NCI-H1092 treated with DMSO at 0.1 percent for 48 hours (cell line): ENCODE data around the gene CNRIP1.
A peak's percentile ranks its signal among the peaks of the same experiment; 100 is the strongest.

Experiments
- DNase-seq: peaks from one replicate; lab custom pipeline; 2025; lab: John Stamatoyannopoulos, UW

CNRIP1 gene

DNA sequence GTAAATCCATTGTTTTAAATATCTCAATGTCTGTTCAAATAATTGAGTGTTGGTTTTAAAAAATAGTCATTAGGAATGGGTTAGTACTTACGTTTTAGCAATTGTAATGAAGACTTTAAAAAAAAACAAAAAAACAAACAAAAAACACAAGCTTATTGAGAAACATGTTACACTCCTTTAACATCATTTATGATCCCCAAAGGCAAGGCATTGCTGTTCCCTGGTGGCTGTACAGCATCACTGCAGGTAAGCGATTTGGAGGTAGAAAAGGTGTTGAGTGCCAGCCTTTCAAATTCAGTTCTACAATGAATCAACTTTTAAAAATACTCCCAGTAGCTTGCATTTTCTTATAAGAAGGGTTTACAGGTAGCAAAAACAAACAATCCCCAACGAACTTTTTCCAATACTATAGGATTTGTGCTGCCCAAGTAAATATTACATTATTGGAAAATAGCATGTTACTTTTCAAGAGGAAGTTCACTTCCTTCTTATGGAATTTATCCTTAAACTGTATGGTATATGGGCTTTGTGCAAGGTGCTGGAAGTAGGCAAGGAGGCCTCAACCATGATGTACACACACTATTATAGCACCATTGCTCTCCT lies 27.5 kb downstream of the CNRIP1 start:
- DNase-seq = peak; percentile 12

DNA sequence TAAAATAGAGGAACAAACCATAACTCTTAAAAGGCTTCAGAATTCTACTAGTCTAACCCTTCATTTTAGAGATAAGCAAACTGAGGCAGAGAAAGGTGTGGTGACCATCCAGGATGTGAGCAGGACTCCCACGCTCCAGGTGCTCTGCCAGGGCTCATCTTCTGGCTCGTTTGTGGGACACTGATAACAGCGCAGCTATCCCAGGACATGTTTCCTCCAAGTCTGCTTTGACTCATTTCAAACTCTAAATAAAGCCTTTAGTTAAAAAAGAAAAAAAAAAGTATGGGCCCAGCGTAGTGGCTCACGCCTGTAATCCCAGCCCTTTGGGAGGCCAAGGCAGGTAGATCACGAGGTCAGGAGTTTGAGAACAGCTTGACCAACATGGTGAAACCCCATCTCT lies 28.4 kb downstream of the CNRIP1 start:
- no peak for DNase-seq

DNA sequence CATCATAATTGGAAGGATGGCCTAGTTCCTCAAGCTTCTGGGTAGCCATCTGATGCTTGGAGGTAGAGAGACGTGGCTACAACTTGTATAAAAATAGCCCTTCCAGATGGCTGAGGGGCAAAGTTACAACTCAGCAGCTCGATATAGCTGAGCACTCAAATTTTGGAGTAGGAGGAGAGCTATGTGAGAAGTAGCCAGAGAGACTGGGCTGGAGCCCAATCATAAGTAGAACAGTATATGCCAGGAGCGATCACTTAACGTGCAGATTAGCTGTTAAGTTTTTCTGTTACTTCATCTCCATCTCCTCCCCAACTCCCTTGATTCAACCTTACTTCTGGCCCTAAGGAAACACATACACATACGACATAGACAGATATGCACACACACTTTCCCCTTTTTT lies 28.8 kb downstream of the CNRIP1 start:
- no peak for DNase-seq

DNA sequence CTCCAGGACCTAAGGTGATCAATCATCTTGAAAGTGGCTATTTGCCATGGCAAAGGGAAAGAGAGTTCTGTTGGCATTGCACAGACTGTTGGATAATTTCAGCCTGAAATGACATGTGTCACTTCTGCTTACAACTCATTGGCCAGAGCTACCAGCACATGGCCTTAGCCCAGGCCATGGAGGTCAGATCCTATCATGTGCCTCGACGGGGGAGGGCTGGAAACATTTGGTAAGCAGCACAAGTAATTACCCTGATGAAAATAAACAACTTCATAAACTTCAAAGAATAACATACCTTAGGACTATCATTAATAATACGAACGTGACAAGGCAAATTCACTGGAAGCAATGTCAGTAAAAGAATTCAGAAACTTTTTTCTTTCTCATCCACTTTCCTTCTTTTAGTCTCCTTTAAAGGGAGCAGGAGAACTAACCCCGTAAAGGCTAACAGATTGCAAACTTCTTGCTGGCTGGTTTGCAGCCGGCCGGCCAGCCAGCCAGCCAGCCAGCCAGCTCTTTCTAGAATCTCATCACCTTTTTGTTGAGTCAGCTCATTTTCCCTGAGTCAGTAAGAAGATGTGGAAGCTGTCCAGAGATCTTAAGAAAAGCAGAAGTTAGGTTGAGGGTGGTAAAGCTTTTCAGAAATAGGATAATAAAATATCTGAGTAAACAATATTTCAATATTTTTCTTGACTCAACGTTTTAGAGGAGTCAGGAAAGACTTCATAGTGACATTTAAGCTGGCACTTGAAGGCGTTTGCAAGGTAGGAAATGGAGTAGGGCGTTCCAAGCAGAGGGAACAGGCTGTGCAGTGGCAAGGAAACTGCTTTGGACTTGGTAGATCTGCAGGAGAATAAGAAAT lies 31.9 kb downstream of the CNRIP1 start:
- DNase-seq = no peak

DNA sequence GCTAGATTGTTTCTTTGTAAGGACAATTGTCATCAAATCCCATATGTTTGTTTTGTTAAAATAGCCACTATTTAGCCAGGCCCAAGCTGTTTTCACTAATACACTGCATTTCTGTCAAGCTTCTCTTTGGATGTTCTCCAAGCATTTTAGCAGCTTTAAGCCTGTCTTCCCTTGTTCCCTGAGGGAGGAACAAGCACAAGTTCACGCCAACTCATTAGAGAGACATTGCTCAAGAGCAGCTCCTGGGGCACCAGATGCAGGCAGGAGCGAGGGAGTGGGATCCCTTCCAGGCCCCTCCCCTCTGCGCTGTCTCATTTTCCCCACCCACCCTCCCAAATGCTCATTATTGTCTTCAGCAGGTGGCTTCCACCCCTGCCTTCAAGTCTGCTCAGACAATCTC lies 34.9 kb downstream of the CNRIP1 start:
- no peak for DNase-seq

DNA sequence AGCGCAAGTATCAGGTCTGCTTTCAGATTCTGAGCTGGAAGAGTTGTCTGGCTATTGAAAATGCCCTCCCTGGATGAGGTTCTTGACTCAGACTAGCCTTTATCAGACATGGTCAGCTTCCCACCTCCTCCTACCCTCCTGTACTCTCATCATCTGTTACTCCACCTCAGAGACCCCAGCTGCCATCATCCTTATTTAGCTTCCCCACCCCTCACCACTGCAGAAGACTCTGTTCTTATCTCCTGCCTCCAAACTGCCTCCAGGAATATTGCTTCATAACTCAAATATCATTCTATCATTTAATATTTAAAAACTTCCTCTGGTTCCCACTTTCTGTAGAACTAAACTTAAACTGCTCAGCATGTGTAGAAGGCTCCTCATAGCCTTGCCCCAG lies 36.3 kb downstream of the CNRIP1 start:
- DNase-seq = no peak

DNA sequence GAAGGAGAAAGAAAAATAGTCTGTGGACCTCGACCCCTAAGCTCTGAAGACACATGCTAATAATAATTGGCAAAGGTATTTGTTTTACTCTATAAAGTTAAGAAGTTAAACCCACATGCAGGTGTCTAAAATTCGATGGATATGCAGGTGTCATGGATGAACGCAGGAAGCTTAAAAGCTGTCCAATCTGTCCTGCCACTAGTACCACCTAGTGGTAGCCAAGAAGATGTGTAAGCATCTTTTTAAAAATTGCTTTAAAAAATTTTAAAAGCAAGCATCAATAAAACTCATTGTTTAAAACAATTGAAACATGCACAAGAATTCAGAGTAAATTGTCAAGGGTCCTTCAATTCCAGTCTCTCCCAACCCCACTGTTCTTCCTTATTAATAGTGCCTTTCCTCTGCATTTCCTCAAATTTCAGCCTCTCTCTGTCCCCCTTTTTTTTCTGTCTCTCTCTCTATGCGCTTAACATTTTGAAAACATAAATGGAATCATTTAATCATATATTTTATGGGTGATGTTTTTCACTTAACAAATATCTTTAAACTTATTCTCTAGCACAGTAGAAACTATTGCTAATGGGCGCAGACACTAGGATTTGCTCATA lies 36.8 kb downstream of the CNRIP1 start:
- peak; percentile 27 for DNase-seq

DNA sequence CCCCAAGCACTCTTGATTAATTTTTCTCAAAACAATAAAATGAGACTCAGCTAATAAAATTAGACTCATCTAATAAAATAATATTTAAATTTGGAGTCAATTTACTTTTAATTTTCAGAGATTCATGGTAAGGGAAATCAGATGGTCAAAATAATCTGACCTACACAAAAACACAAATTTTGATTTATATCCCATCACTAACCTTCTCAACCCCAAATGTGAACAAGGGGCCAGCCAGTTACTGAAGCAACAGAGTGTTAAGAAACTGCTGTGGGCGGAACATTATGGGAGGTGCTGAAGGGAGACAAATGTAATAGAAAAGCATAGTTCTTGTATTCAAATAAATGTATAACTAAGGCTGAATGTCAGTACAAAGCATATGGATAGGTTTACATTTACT lies 39.0 kb downstream of the CNRIP1 start:
- DNase-seq = no peak

DNA sequence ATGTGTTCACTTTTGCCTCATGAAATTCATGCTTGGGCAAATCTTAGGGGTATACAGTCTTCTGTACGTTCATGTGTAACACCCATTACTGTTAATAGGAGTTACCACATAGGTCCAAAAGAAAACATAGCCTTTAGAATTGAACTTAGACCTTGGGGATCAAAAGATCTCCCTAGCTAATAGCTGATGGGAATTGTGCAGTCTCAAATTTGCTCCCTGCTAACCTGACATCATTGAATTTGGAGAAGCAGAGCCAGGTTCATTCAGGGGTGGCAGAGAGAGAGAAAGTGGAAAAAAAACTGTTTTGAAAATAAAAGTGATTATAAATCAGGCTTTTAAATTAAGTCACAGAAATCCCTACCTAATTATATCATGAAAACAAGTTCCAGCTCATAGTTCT lies 39.4 kb downstream of the CNRIP1 start:
- no peak for DNase-seq

DNA sequence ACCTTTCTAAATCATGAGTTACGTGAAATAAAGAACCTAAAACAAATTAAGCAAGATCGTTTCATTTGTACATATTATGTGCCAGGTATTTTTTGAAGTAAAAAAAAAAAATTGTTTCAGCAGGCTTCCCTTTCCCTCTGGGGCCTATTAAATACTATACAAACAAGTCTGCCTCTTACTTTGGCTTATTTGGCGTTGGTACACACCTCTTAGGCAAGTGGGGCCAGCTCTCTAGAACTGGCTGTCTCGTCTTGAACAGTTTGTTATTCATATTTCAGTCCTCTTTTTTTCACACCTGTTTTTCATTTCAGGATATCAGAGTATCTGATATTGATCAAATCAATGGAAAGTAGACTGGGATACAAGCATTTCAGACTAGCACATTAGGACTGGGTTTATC lies 40.1 kb downstream of the CNRIP1 start:
- peak; percentile 55 for DNase-seq

DNA sequence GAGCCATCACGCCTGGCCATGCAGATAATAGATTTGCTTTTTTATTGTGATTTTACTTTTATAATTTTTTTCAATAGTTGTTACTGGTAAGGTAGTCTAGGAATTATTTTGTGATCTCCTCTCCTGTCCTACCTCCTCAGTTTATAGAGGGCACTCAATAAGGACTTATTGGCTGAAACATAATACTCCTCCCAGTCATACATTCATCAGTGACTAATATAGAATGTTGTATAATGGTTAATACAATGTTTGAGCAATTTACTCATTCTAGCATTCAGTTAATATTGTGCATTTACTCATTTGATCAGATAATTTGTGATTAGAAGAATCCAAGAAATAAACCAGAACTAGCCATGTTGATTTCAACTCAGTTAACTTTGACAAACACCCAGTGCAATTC lies 41.6 kb downstream of the CNRIP1 start:
- DNase-seq = no peak

DNA sequence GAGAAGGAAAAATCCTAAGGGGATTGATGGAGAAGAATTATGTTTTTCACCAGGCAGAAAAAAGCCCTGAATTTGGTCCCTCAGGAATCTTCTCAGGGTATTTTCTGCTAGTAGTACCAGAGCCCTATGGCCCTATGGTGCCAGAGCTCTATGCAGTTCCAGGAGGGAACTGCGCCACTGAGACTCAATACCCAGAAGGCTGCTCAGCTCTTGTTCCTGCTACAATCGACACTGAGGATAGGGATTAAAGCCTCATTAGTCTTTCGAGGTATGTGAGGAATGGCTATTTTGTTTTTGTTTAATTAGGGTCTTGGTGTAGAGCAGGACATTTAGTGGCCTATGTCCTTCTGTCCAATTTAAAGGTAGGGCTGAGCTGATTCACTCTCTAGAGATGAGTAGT lies 45.7 kb downstream of the CNRIP1 start:
- no peak for DNase-seq

DNA sequence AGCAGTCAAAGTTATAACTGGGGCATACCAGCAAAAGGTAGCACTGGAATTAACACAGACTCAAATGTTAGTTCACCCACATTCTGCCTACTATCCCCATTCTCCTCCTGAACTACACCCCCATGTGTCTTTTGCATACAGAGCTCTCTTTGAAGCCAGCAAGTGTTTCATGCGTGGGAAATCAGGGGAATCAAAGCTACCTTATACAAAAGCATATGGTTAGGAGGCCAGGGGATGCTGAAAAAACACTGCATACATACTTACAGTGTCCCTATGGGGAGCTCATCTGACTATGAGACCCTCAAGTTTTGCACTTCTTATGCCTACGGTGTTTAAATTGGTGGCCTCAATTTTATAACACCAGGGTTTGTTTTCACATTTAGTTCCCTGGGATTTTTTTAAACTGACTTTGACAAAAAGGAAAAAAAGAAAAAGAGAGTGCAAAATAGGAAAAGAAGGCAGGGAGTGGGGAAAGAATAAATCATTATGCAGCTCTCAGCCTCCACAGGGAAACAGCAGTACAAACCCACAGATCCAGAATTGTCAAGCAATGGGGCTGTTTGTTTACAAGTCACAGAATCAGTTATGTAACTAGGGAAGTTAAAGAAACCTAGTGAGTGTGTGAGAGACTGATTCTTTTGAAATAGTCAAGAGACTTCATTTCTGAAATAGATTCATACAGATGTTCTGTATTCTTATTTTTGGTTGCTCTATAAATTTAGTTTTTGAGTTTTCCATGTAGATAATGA lies 47.3 kb downstream of the CNRIP1 start:
- DNase-seq = no peak

DNA sequence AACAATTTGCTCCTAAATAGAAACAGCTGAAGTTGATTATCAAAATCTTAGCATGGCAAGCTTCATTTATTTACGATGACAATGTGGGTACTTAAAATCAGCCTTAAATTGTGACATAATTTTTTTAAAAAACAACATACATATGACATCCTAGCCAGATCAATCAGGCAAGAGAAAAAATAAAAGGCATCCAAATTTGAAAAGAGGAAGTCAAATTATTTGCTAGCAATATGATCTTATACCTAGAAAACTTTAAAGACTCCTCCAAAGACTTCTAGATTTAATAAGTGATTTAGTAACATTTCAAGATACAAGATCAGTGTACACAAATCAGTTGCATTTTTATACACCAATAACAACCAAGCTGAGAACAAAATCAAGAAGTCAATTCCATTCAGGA lies 53.1 kb downstream of the CNRIP1 start:
- DNase-seq = no peak

DNA sequence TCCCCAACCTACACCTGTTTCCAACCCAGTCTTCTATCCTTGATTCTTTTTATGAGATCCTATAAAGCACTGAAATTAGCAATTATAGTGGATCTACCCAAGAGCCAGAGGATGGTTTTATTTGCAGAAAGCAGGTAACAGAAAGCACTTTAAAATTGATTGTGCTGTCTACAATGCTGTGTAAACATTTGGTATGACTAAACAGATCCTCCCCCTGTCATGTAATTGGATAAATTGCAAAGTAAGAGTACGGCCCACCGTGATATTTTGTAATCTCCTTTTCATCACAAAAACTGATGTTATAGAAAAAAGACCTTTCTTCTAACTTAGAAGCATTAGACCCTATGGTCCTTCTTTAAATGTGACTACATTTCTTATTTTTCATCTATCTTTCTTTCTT lies 56.1 kb downstream of the CNRIP1 start:
- DNase-seq = no peak

DNA sequence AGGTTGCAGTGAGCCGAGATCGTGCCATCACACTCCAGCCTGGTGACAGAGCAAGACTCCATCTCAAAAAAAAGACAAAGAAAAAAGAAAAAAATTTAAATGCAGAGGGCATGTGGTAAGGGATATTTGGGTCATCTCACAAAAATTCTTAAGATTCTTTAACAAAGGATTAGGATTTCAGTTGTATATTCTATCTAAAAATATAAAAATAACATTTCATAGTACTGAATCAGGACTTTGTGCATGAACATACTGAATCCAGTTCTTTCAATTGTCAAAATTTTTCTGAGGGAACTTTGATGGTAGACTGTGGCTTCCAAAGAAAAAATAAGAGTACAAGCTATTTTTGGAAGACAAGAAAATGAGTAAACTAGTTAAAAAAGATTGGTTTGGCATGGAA lies 60.9 kb downstream of the CNRIP1 start:
- DNase-seq = no peak

DNA sequence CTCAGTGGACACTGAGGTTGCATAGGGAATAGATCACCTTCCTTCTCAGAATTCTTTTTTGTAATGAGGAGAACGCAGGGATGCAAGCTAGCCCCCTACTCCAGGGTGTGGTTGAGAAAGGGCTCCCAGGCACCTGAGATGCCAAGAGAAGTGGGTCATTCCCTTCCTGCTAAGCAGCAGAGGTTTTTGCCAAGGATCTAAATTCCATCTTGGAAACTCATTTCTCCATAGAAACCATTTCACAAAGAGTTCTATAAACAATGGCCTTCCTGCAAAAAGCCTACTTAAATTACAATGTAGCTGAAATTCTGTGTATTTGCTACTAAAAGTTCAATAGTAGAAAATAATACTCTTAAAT lies 63.7 kb downstream of the CNRIP1 start:
- DNase-seq = no peak

DNA sequence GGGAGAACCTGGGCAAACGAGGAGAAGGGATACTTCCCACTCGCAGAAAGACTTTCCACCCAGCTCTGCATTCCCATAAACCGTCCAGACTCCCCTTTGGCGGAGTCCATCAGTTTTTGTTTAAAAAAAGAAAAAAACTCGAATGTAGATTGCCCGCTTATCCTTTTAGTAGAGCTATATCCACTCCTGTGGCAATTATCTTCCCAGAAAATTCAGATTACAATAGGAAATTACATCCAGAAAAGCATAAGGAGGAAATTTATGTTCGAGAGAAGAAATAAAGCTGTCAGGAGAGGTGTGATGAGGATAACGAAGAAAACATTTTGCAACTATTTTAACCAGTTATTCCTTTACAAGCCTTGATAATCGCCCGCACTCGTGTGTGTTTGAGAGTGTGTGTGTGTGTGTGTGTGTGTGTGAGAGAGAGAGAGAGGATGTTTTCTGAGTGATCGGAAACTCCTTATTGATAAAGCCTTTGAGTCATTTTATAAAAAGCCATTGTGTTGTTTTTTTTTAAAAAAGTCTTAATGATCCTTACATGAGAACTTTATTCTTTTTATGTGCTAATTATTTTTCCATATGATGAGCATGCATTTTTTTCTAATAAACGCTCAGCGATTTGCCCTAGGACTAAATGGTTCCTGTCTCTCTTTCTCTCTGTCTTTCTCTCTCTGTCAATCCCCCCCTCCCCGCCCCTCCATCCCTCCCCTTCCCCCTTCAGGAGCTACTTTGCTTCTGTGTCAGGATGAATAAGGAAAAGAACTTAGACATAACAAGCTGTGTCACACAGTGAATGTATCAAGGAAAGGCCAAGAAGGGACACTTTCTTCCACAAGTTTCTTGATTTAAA lies 66.3 kb downstream of the CNRIP1 start:
- DNase-seq = peak; percentile 21

DNA sequence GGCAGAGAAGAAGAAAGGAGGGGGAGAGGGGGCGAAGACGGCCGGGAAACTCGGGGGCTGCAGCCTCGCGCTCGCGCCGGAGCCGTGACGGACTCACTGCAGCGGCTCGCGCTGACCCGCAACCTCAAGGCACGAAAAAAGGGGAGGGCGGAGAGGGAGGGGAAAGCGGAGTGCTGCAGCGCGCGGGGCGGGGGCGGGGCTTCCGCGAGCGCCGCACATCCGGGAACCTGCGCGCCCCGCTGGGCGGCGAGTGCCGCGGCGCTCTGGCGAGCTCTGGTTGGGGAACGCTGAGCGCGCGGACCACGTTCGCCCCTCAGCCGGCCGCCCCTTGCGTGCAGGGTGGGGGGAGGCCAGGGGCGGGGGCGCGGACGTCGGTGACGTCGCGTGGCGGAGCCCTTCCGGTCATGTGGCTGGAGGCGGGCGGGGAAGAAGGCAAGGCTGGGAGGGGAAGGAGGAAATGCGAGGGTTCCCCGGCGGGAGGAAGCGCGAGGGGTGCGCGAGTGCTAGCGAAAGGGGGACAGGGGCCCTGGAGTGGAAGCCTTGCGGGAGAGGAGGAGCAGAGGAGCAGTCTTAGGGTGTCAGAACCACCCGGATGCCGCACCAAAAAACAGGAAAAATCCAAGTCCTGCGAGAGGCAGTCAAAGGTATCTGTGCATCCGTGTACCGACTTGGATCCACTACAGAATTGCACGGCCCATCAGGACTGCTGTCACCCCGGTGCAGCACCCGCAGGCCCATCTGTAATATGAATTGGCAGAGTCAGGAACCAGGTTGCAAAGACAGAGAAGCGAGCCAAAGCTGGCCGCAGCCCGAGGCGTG lies 67.1 kb downstream of the CNRIP1 start, which contains the start of gene PPP3R1:
TSS of gene PPP3R1 (minus strand) at position 133 of the 819 bp plus-strand sequence. CDS start 405 bp downstream, outside the sequence.
- peak; percentile 88 for DNase-seq

DNA sequence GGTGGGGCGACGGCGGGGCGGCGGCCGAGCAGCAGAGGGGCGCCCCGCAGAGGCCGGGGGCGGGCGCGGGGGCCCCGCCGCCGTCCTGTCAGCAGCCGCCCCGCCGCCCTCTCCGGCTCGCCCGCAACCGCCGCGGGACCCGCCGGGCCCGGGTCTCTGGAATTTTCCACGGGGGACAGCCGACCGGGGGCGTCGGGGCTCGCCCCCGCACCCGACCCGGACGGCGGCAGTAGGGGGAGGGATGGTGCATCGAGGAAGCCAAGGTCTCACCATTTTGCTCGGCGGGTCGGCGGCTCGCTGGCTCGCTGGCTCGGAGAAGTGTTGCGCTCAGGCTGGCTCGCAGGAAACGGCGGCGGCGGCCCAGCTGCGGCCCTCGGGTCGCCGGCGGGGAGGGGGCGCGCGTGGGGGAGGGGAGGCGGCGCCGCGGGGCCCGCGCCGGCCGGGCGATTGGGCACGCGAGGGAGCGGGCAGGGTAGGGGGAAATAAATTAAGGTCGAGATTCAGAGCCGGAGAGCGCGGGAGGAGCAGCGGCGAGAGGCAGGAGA lies 67.8 kb downstream of the CNRIP1 start:
- DNase-seq = no peak
